CD4-positive, alpha-beta memory T cell (primary cell): Measurements from ENCODE around the gene FABP1. TPM values are rescaled to one million over a fixed set of nuclear protein-coding genes. Genes with fewer than 3 reads are reported as not detected.
A peak's percentile ranks its signal among the peaks of the same experiment; 100 is the strongest.

Experiments used
- CTCF ChIA-PET: fragments of 350-600 bp; sonication (Branson Sonifier 250); formaldehyde crosslinking; loops from one replicate; lab custom pipeline; 2021; ENCODE audit warnings: inconsistent platforms; ENCODE audit not compliant: partially characterized antibody; lab: Charles Lee
- POLR2A ChIA-PET: fragments of 350-600 bp; sonication (Branson Sonifier 250); formaldehyde crosslinking; loops from one replicate; lab custom pipeline; 2021; ENCODE audit not compliant: partially characterized antibody; lab: Charles Lee
- DNase-seq, 5 donors: peaks; one replicate each; pipeline versions ENCODE4 v3.0.0 to v3.0.0-alpha.2; 2020 to 2022; ENCODE audit warnings: mixed read lengths in 1 of 5
- H3K27ac ChIP-seq: one replicate; pipeline ENCODE4 v1.7.0; 2013; ENCODE audit warnings: low read depth, low read length
- H3K27me3 ChIP-seq: 2 replicates; pipeline ENCODE4 v1.7.0; 2013; ENCODE audit warnings: mild to moderate bottlenecking, low read length, moderate library complexity; ENCODE audit not compliant: insufficient read depth
- H3K36me3 ChIP-seq: 2 replicates; pipeline ENCODE4 v1.7.0; 2013; ENCODE audit warnings: mild to moderate bottlenecking, low read length, moderate library complexity; ENCODE audit not compliant: insufficient read depth
- H3K4me1 ChIP-seq: 2 replicates; pipeline ENCODE4 v1.7.0; 2013; ENCODE audit warnings: mild to moderate bottlenecking, low read length, moderate library complexity; ENCODE audit not compliant: insufficient read depth
- H3K4me3 ChIP-seq, 2 donors: one replicate each; pipeline ENCODE4 v1.7.0; 2013; ENCODE audit warnings: low read length in 2 of 2, mild to moderate bottlenecking in 1 of 2
- H3K9me3 ChIP-seq, 2 donors: one replicate each; pipeline ENCODE4 v1.7.0; 2013; ENCODE audit warnings: low read length in 2 of 2, control low read depth in 1 of 2; ENCODE audit not compliant: control insufficient read depth in 1 of 2
- H3K27ac Mint-ChIP-seq, 7 donors: one replicate each; pipeline ENCODE4 v1.8.0; 2020 to 2021; ENCODE audit warnings: mixed read lengths in 7 of 7, mild to moderate bottlenecking in 6 of 7, inconsistent platforms in 3 of 7, moderate library complexity in 3 of 7
- H3K27me3 Mint-ChIP-seq, 2 donors: one replicate each; pipeline ENCODE4 v1.8.0; 2020 to 2021; ENCODE audit warnings: mixed read lengths in 2 of 2
- H3K36me3 Mint-ChIP-seq, 2 donors: one replicate each; pipeline ENCODE4 v1.8.0; 2020 to 2021; ENCODE audit warnings: mixed read lengths in 2 of 2, inconsistent platforms in 1 of 2, mild to moderate bottlenecking in 1 of 2
- H3K4me1 Mint-ChIP-seq, 4 donors: one replicate each; pipeline ENCODE4 v1.8.0; 2020 to 2021; ENCODE audit warnings: mixed read lengths in 4 of 4, mild to moderate bottlenecking in 1 of 4
- H3K4me3 Mint-ChIP-seq, 8 donors: one replicate each; pipeline ENCODE4 v1.8.0; 2020 to 2021; ENCODE audit warnings: mixed read lengths in 8 of 8, mild to moderate bottlenecking in 7 of 8, moderate library complexity in 6 of 8, inconsistent platforms in 3 of 8
- H3K9me3 Mint-ChIP-seq, 8 donors: one replicate each; pipeline ENCODE4 v1.8.0; 2020 to 2021; ENCODE audit warnings: mixed read lengths in 8 of 8, mild to moderate bottlenecking in 5 of 8, inconsistent platforms in 3 of 8, moderate library complexity in 1 of 8
- intact Hi-C: fragments of 100-400 bp; cut with micrococcal nuclease; formaldehyde crosslinking; loops from one replicate; pipeline ENCODE4 v1.15.1; 2023
- polyA plus RNA-seq, 2 donors: library from polyadenylated mRNA; unstranded; fragments of 300-500 nt; fragmentation: Illumina TruSeq; gene quantifications; one replicate each; pipeline ENCODE4 v1.2.3, GENCODE V29; 2021
- total RNA-seq, 2 experiments: library from RNA; stranded (reverse); gene quantifications; one replicate each; pipeline ENCODE4 v1.2.3, GENCODE V29; 2021

Gene FABP1
- total and polyA plus RNA-seq, 4 experiments from 2014 or later: not detected

DNA sequence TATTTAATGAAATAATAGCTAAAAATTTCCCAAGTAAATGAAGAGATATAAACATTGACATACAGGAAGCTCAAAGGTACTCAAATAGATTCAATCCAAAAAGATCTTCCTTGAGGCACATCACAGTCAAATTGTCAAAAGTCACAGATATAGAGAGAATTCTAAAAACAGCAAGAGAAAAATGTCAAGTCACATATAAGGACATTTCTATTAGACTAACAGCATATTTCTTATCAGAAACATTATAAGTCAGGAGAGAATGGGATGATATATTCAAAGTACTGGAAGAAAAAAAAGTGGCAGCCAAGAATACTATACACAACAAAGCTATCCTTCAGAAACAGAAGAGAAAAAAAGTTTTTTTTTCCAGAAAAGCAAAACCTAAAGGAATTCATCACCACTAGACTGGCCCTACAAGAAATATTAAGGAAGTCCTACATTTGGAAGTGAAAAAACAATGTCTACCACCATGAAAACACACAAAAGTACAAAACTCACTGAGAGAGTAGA, 21.1 kb upstream of the FABP1 start:
- Histone ChIP-seq H3K4me3 (no peak overlapping the region), H3K27me3 (no peaks in the 10 kb centered on the region), H3K36me3 (no peaks in the 10 kb centered on the region), H3K27ac (no peak overlapping the region), H3K9me3 (peaks cover 0 to 14% of the 10 kb centered on the region in 2 donors), H3K4me1 (no peaks in the 10 kb centered on the region)
- Mint-ChIP-seq H3K36me3 (peaks cover 6 to 13% of the 10 kb centered on the region in 2 donors), H3K4me3 (no peak overlapping the region), H3K4me1 (no peaks in the 10 kb centered on the region), H3K9me3 (peaks cover 9 to 51% (median 39%) of the 10 kb centered on the region in 8 donors), H3K27me3 (peaks cover 19 to 21% of the 10 kb centered on the region in 2 donors), H3K27ac (peak overlapping the region in 1 of 7 donors; percentile 29)
- DNase-seq: no peak
- intact Hi-C loops: no loop called here
- CTCF ChIA-PET: no interaction called here
- POLR2A ChIA-PET: no interaction called here

DNA sequence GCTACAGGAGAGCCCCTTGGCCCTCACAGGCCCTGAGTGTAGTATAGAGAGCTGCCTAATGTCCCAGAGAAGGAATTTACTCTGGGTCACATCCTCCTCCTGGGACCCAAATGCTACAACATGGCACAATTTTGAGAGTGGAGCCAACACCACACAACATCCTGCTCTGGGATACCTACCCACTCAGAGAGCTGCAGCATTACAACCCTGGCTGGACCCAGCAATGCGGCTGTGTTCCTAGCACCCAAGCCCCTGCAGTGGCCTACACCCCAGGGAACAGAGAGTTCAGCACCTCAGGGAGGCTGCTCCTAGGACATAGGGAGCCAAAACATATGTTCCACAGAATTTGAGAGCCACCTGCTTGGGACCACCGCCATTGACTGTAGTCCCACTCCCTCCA, 19.3 kb upstream of the FABP1 start:
- no peaks in the 10 kb centered on the region for H3K27me3 ChIP-seq
- H3K4me3 ChIP-seq: no peak overlapping the region
- intact Hi-C loops: no loop called here
- Mint-ChIP-seq H3K4me3 (no peak overlapping the region), H3K36me3 (peaks cover 5 to 11% of the 10 kb centered on the region in 2 donors), H3K9me3 (peaks cover 3 to 43% (median 30%) of the 10 kb centered on the region in 8 donors), H3K27ac (no peak overlapping the region), H3K27me3 (peaks cover 25 to 26% of the 10 kb centered on the region in 2 donors), H3K4me1 (no peaks in the 10 kb centered on the region)
- no peaks in the 10 kb centered on the region for H3K36me3 ChIP-seq
- DNase-seq: no peak
- H3K4me1 ChIP-seq: no peaks in the 10 kb centered on the region
- ChIA-PET CTCF (interaction anchor here (2.0 kb wide), 1 partner anchor 13 kb away, joined by 5 read pairs; no protein-coding TSS in a partner anchor), POLR2A (no interaction called here)
- no peak overlapping the region for H3K27ac ChIP-seq
- peaks cover 0 to 11% of the 10 kb centered on the region in 2 donors for H3K9me3 ChIP-seq

DNA sequence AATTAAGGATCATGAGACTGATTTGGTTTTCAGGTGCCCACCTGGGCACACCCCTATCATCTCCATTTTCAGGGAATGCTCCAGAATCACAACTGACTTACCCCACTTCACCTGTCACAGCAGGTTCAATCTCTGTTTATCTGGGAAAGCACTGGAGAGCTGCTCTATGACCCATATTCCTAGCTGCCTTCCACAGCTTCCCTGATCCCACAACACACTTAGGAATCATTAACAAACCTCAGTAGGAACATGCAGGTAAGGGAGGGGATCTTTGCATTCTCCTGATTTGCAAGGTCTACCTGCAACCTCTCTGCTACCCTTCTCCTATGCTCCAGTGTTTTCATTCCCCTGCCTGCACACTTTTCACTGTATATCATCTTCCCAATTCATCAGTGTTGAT, 18.7 kb upstream of the FABP1 start:
- no peaks in the 10 kb centered on the region for H3K4me1 Mint-ChIP-seq
- intact Hi-C loops: no loop called here
- no peak overlapping the region for H3K27ac ChIP-seq
- H3K27me3 ChIP-seq: no peaks in the 10 kb centered on the region
- no peaks in the 10 kb centered on the region for H3K36me3 ChIP-seq
- H3K4me1 ChIP-seq: no peaks in the 10 kb centered on the region
- H3K9me3 Mint-ChIP-seq: peaks cover 2 to 42% (median 31%) of the 10 kb centered on the region in 8 donors
- no peak for DNase-seq
- ChIA-PET POLR2A (no interaction called here), CTCF (interaction anchor here (1.1 to 2.0 kb wide), 2 partner anchors 13 to 87 kb away, joined by 3 to 5 read pairs; no protein-coding TSS in a partner anchor)
- H3K27me3 Mint-ChIP-seq: peaks cover 21 to 26% of the 10 kb centered on the region in 2 donors
- H3K36me3 Mint-ChIP-seq: peaks cover 2 to 7% of the 10 kb centered on the region in 2 donors
- H3K4me3 ChIP-seq: no peak overlapping the region
- H3K4me3 Mint-ChIP-seq: no peak overlapping the region
- H3K27ac Mint-ChIP-seq: no peak overlapping the region
- peaks cover 0 to 11% of the 10 kb centered on the region in 2 donors for H3K9me3 ChIP-seq

DNA sequence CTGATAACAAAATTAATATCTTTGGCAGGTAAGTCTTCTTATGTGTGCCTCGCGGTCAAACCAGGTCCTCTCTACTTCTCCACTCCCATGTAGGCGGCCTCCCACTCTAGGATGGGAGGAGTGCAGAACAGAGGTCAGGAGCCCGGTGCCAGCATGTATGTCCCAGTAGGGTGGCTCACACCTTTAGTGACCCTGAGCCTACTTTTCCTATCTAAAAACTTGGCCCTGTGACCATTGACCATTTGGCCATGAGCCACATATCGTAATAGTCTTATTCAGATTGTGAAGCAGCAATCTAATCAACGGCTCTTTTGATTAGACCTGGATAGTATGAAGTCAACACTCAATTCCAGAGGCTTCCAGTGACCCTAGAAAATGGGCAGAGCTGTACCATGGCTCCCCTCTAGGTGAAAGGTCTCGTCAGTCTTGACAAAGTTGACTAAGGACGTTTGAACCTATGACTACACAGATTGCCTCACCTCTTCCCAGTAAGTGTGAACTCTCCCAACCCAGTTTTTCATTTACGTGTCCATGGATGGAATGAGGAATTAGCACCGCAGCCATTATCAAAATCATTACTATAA, 17.1 kb upstream of the FABP1 start:
- peaks cover 2 to 7% of the 10 kb centered on the region in 2 donors for H3K36me3 Mint-ChIP-seq
- H3K4me3 Mint-ChIP-seq: no peak overlapping the region
- H3K4me1 ChIP-seq: no peaks in the 10 kb centered on the region
- POLR2A ChIA-PET: no interaction called here
- H3K27ac Mint-ChIP-seq: no peak overlapping the region
- intact Hi-C loops: no loop called here
- H3K9me3 Mint-ChIP-seq: peaks cover 3 to 42% (median 26%) of the 10 kb centered on the region in 8 donors
- peaks cover 0 to 11% of the 10 kb centered on the region in 2 donors for H3K9me3 ChIP-seq
- CTCF ChIA-PET: interaction anchor here (2.0 kb wide), 1 partner anchor 15 kb away, joined by 5 read pairs; no protein-coding TSS in a partner anchor
- no peak overlapping the region for H3K27ac ChIP-seq
- H3K27me3 Mint-ChIP-seq: peaks cover 24 to 27% of the 10 kb centered on the region in 2 donors
- no peaks in the 10 kb centered on the region for H3K36me3 ChIP-seq
- H3K27me3 ChIP-seq: no peaks in the 10 kb centered on the region
- no peak overlapping the region for H3K4me3 ChIP-seq
- no peaks in the 10 kb centered on the region for H3K4me1 Mint-ChIP-seq
- no peak for DNase-seq

DNA sequence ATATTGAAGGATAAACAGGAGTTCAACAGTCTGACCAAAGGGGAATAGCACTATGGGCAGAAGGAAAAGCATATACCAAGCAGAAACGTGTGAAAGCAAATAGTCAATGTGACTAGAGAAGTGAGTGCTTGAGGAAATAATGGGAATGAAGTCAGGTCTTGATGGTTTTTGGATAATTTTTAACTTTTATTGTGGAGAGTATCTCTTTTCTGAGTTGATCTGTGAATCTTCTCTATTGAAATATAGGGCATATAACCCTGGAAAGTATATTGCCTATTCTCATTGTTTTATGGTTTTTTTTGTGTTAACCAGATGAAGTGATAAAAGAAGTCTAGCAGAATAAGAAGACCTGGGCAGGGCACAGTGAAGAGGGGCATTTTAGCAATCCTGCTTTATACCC, 16.4 kb upstream of the FABP1 start:
- ChIA-PET POLR2A (no interaction called here), CTCF (no interaction called here)
- Mint-ChIP-seq H3K27ac (no peak overlapping the region), H3K36me3 (peaks cover 1 to 7% of the 10 kb centered on the region in 2 donors), H3K4me1 (no peaks in the 10 kb centered on the region), H3K27me3 (peaks cover 27 to 28% of the 10 kb centered on the region in 2 donors), H3K4me3 (no peak overlapping the region), H3K9me3 (peaks cover 3 to 36% (median 24%) of the 10 kb centered on the region in 8 donors)
- Histone ChIP-seq H3K4me3 (no peak overlapping the region), H3K27me3 (no peaks in the 10 kb centered on the region), H3K27ac (no peak overlapping the region), H3K9me3 (peaks cover 0 to 11% of the 10 kb centered on the region in 2 donors), H3K36me3 (no peaks in the 10 kb centered on the region), H3K4me1 (no peaks in the 10 kb centered on the region)
- no peak for DNase-seq
- intact Hi-C loops: no loop called here

DNA sequence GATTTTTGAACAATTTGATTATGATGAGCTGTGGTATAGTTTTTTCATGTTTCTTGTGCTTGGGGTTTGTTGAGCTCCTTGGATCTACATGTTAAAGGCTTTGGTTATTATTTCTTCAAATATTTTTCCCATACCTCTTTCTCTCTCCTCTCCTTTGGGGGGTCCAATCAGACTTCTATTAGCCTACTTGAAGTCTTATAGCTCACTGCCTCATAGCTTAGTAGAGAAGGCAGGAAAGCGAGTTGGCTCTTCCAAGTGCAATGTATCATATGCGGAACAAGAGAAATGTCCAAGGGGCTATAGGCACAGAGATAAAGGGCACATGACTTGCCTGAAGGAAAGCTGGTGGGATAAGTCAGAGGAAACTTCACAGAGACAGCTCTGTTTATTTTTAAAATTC, 14.1 kb upstream of the FABP1 start:
- Histone ChIP-seq H3K36me3 (no peaks in the 10 kb centered on the region), H3K4me1 (no peaks in the 10 kb centered on the region), H3K4me3 (no peak overlapping the region), H3K27ac (no peak overlapping the region), H3K9me3 (no peaks in the 10 kb centered on the region), H3K27me3 (no peaks in the 10 kb centered on the region)
- Mint-ChIP-seq H3K4me1 (no peaks in the 10 kb centered on the region), H3K4me3 (no peak overlapping the region), H3K36me3 (peaks cover 0 to 3% of the 10 kb centered on the region in 2 donors), H3K27me3 (peaks cover 25 to 28% of the 10 kb centered on the region in 2 donors), H3K9me3 (peaks cover 0 to 19% (median 12%) of the 10 kb centered on the region in 8 donors), H3K27ac (no peak overlapping the region)
- no peak for DNase-seq
- intact Hi-C loops: no loop called here
- POLR2A ChIA-PET: no interaction called here
- CTCF ChIA-PET: interaction anchor here (1.1 to 1.3 kb wide), 2 partner anchors 9 to 11 kb away, joined by 3 read pairs; no protein-coding TSS in a partner anchor

- H3K27ac Mint-ChIP-seq: no peak overlapping the region
- H3K9me3 ChIP-seq: no peaks in the 10 kb centered on the region
- H3K4me3 Mint-ChIP-seq: no peak overlapping the region
- intact Hi-C loops: no loop called here
- H3K4me1 Mint-ChIP-seq: no peaks in the 10 kb centered on the region
- H3K27me3 ChIP-seq: no peaks in the 10 kb centered on the region
- CTCF ChIA-PET: interaction anchor here (1.4 kb wide), 1 partner anchor 79 kb away, joined by 4 read pairs; no protein-coding TSS in a partner anchor
- no peaks in the 10 kb centered on the region for H3K4me1 ChIP-seq
- no peak overlapping the region for H3K27ac ChIP-seq
- H3K36me3 Mint-ChIP-seq: peaks cover 0 to 3% of the 10 kb centered on the region in 2 donors
- peaks cover 24 to 25% of the 10 kb centered on the region in 2 donors for H3K27me3 Mint-ChIP-seq
- H3K4me3 ChIP-seq: no peak overlapping the region
- H3K9me3 Mint-ChIP-seq: peaks cover 0 to 19% (median 8%) of the 10 kb centered on the region in 8 donors
- no peak for DNase-seq
- no peaks in the 10 kb centered on the region for H3K36me3 ChIP-seq
- POLR2A ChIA-PET: no interaction called here
These were observed 11.9 kb upstream of the FABP1 start for GRCh38 chr2:88139804-88140203.
